HCT116 (cell line): Measurements from ENCODE around the gene DENND5A. TPM values are rescaled to one million over a fixed set of nuclear protein-coding genes. Genes with fewer than 3 reads are reported as not detected.

Source experiments
- ATAC-seq: fragments of 200-7000 bp; cut with Tn5 transposase; 2 replicates; pipeline ENCODE4 v1.9.1; 2020; ENCODE audit warnings: mild to moderate bottlenecking, moderate library complexity
- BruUV-seq: library from RNA; stranded (reverse); fragments of 400-500 nt; replicated peaks from 2 replicates; lab custom pipeline; 2021; lab: Mats Ljungman, UMichigan
- CTCF ChIA-PET: fragments of 300-600 bp; sonication (Branson Sonifier 250); formaldehyde crosslinking; loops from one replicate; lab custom pipeline; 2021; ENCODE audit warnings: antibody characterized with exemption; lab: Charles Lee
- POLR2A ChIA-PET: fragments of 300-600, 350-600 bp; sonication (Branson Sonifier 250); formaldehyde crosslinking; loops from one replicate; lab custom pipeline; 2021; ENCODE audit warnings: antibody characterized with exemption; lab: Charles Lee
- RAD21 ChIA-PET, 2 experiments: fragments of 300-600 bp; sonication (Branson Sonifier 250); formaldehyde crosslinking; loops; one replicate each; lab custom pipeline; 2023; ENCODE audit warnings: low total read pairs in 2 of 2; ENCODE audit not compliant: uncharacterized antibody in 2 of 2, unreplicated experiment in 2 of 2, low non-redundant PET in 1 of 2; lab: Charles Lee
- DNase-seq: peaks from one replicate; pipeline ENCODE4 v3.0.0-alpha.2; 2010; ENCODE audit warnings: low read depth, low spot score
- H2AFZ ChIP-seq: fragments of 200-600 bp; shearing (Covaris generic), sonication (generic); 2 replicates; pipeline ENCODE4 v1.6.1; 2017; ENCODE audit warnings: low read depth, mixed run types, mixed read lengths, antibody characterized with exemption, low read length; ENCODE audit not compliant: poor library complexity, severe bottlenecking
- H3K27ac ChIP-seq: 2 replicates; pipeline ENCODE4 v1.5.1; 2012; ENCODE audit warnings: low read depth, low read length
- H3K27me3 ChIP-seq: fragments of 200-600 bp; sonication (generic); 2 replicates; pipeline ENCODE4 v1.6.1; 2016; ENCODE audit warnings: mixed run types, low read length, mixed read lengths; ENCODE audit not compliant: insufficient read depth
- H3K36me3 ChIP-seq, 2 experiments: fragments of 200-500 bp in 1 of 2; fragments of 200-600 bp in 1 of 2; sonication (Bioruptor generic) in 1 of 2; sonication (generic) in 1 of 2; 2 replicates each; pipeline versions ENCODE4 v1.5.1 to v1.6.1; 2014 to 2016; ENCODE audit warnings: low read length in 2 of 2, inconsistent platforms in 1 of 2, mixed read lengths in 1 of 2, mixed run types in 1 of 2; ENCODE audit not compliant: insufficient read depth in 2 of 2, control insufficient read depth in 1 of 2
- H3K4me1 ChIP-seq, 2 experiments: fragments of 200-600 bp in 1 of 2; sonication (generic) in 1 of 2; 2 replicates each; pipeline versions ENCODE4 v1.5.1 to v1.6.1; 2012 to 2017; ENCODE audit warnings: low read length in 2 of 2, inconsistent platforms in 1 of 2, mild to moderate bottlenecking in 1 of 2, mixed read lengths in 1 of 2, mixed run types in 1 of 2, moderate library complexity in 1 of 2; ENCODE audit not compliant: insufficient read depth in 2 of 2, control insufficient read depth in 1 of 2
- H3K4me2 ChIP-seq: fragments of 200-600 bp; sonication (generic); 2 replicates; pipeline ENCODE4 v1.6.1; 2017; ENCODE audit warnings: mixed run types, low read length, mixed read lengths
- H3K4me3 ChIP-seq, 2 experiments: fragments of 200-600 bp in 1 of 2; sonication (generic) in 1 of 2; replicated peaks in 1 of 2; 2 replicates each; pipeline ENCODE4 v1.5.1; 2011 to 2016; ENCODE audit warnings: low read length in 2 of 2, control low read depth in 1 of 2, low read depth in 1 of 2, mild to moderate bottlenecking in 1 of 2, mixed read lengths in 1 of 2, mixed run types in 1 of 2
- H3K79me2 ChIP-seq: fragments of 200-600 bp; sonication (generic); 2 replicates; pipeline ENCODE4 v1.6.1; 2017; ENCODE audit warnings: mild to moderate bottlenecking, mixed run types, low read length, moderate library complexity, mixed read lengths; ENCODE audit not compliant: insufficient read depth
- H3K9ac ChIP-seq: fragments of 200-600 bp; sonication (generic); 2 replicates; pipeline ENCODE4 v1.6.1; 2016; ENCODE audit warnings: low read length, mixed read lengths
- H3K9me2 ChIP-seq: fragments of 200-600 bp; sonication (generic), shearing (Covaris generic); 2 replicates; pipeline ENCODE4 v1.6.1; 2017; ENCODE audit warnings: mixed run types, mild to moderate bottlenecking, moderate library complexity; ENCODE audit not compliant: insufficient read depth
- H3K9me3 ChIP-seq, 2 experiments: fragments of 200-500 bp in 1 of 2; fragments of 200-600 bp in 1 of 2; sonication (Bioruptor generic) in 1 of 2; sonication (generic) in 1 of 2; 2 replicates each; pipeline ENCODE4 v1.6.1; 2014 to 2017; ENCODE audit warnings: low read length in 2 of 2, mixed read lengths in 2 of 2, inconsistent platforms in 1 of 2, low read depth in 1 of 2, mild to moderate bottlenecking in 1 of 2, mixed run types in 1 of 2, moderate library complexity in 1 of 2; ENCODE audit not compliant: control insufficient read depth in 1 of 2, insufficient read depth in 1 of 2
- H4K20me1 ChIP-seq: fragments of 200-600 bp; sonication (generic), shearing (Covaris generic); 2 replicates; pipeline ENCODE4 v1.6.1; 2017; ENCODE audit warnings: mixed run types, mild to moderate bottlenecking, moderate library complexity; ENCODE audit not compliant: insufficient read depth
- POLR2AphosphoS5 ChIP-seq: IDR thresholded peaks from 2 replicates; pipeline ENCODE4 v1.6.1; 2011; ENCODE audit warnings: mild to moderate bottlenecking, low read depth, low read length, moderate library complexity
- SRF ChIP-seq: IDR thresholded peaks from 2 replicates; pipeline ENCODE4 v1.6.1; 2012; ENCODE audit warnings: low read depth
- TCF7L2 ChIP-seq: IDR thresholded peaks from 2 replicates; pipeline ENCODE4 v1.7.0; 2011; ENCODE audit warnings: borderline replicate concordance, inconsistent platforms; ENCODE audit not compliant: insufficient read depth, insufficient read length; ENCODE audit errors: extremely low read depth
- ZFX ChIP-seq: fragments of 450-650 bp; IDR thresholded peaks from 2 replicates; pipeline ENCODE4 v1.6.1; 2017
- intact Hi-C: fragments of 100-400 bp; cut with micrococcal nuclease; formaldehyde crosslinking; loops from 2 replicates; pipeline ENCODE4 v1.10.0; 2022
- total RNA-seq: library from RNA; stranded (reverse); gene quantifications from one replicate; pipeline ENCODE4 v1.2.1, GENCODE V29; 2021; ENCODE audit not compliant: unreplicated experiment
- TF ChIP-seq, protein P1 (sequence below), 3 experiments: fragments of 200-600 bp in 1 of 3; sonication (generic) in 1 of 3; IDR thresholded peaks in 2 of 3; conservative IDR thresholded peaks in 1 of 3; 2 replicates each; pipeline ENCODE4 v1.5.1; 2012 to 2017; ENCODE audit warnings: low read depth in 2 of 3, low read length in 2 of 3, antibody characterized with exemption in 1 of 3, borderline replicate concordance in 1 of 3, control low read depth in 1 of 3, mild to moderate bottlenecking in 1 of 3, mixed read lengths in 1 of 3, mixed run types in 1 of 3, moderate library complexity in 1 of 3; ENCODE audit not compliant: insufficient read depth in 1 of 3

Gene DENND5A
- total RNA-seq, 1 experiment from 2014 or later, result 48.6 TPM

DNA sequence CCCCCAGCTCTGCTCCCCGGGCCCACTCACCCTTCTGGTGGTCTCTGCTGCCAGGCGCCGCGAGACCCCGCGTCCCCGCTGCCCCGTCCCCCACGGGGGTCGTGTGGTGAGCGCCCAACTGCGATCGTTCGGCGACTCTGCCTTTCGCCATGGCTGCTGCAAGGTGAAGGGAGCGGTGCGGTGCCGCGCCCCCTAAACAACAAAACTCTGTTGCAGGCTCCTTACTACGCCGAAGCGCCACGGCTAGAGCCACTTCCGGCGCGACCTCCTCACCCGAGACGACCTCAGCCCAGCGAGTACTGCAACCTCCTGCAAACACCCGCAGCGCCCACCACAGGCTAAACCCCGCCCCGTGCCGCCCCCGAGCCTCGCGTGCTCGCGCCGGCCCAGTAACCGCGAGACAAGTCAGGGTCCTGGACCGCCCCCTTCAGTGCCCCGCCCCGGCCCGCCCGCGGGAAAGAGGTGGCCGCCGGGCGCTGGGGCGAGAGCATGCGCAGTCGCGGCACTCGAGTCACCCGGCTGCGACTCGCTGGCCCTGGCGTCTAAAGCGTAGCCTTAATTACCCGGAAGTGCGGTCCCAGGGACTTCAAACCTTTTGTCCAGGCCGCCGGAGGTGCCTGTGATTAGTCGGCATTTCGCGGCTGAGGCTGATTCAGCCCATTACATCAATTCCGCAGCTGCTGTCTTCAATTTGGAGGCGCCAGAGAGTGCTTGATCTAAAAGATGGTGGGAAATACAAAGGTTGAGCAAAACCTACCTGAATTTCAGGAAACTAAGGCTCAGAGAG lies 49.3 kb upstream of the DENND5A start, which contains the start of gene TMEM41B (continued):
- TF ChIP-seq, protein P1, sequence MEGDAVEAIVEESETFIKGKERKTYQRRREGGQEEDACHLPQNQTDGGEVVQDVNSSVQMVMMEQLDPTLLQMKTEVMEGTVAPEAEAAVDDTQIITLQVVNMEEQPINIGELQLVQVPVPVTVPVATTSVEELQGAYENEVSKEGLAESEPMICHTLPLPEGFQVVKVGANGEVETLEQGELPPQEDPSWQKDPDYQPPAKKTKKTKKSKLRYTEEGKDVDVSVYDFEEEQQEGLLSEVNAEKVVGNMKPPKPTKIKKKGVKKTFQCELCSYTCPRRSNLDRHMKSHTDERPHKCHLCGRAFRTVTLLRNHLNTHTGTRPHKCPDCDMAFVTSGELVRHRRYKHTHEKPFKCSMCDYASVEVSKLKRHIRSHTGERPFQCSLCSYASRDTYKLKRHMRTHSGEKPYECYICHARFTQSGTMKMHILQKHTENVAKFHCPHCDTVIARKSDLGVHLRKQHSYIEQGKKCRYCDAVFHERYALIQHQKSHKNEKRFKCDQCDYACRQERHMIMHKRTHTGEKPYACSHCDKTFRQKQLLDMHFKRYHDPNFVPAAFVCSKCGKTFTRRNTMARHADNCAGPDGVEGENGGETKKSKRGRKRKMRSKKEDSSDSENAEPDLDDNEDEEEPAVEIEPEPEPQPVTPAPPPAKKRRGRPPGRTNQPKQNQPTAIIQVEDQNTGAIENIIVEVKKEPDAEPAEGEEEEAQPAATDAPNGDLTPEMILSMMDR (IDR thresholded peaks at IDR 0.05 in 2 of 3, conservative IDR thresholded peaks at IDR 0.05 in 1 of 3; ENCODE audit: borderline replicate concordance in 1 of 3, insufficient read depth in 1 of 3, low read depth in 2 of 3, low read length in 2 of 3), result no peak
- peak; percentile 90 for TF ChIP-seq POLR2AphosphoS5

DNA sequence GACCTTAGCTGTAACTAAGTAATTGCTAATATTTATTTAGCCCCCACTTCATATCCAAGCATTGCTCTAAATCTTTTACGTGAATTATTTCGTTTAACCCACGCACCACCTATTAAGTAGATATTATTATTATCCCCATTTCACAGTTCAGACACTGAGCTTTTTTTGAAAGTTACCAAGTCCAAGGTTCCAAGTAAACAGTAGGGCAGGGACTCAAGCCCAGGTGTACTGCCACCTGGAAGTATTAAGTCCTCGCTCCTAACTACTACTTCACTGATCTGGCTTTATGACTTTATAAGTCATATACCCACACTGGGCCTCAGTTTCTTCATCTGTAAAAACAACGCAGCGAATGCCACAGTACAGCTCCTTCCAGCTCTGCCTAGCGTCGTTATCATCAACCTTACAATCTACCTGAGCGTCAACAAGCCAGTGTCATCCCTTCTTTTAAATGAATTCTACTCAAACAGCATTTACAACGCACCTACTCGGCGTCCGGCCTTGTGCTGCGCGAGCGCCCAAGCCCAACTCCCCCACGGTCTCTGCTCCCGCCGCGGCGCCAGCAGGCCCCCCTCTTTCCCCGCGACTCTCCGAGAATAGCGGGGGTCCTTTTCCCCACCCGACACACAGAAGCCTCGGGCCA lies 48.6 kb upstream of the DENND5A start:
- Histone ChIP-seq H3K4me1 (peaks cover 26 to 35% of the 10 kb centered on the region in 2 experiments; a peak in 3 of 4 replicates), H3K27ac (peak overlapping the region; percentile 75), H3K9me3 (no peaks in the 10 kb centered on the region), H3K4me3 (peak overlapping the region; percentile 96 to 97), H3K9ac (peak overlapping the region; percentile 86), H2AFZ (no peak overlapping the region), H3K4me2 (peak overlapping the region; percentile 77), H3K9me2 (no peaks in the 10 kb centered on the region), H3K79me2 (peaks cover 52% of the 10 kb centered on the region), H4K20me1 (no peaks in the 10 kb centered on the region), H3K27me3 (no peaks in the 10 kb centered on the region), H3K36me3 (no peaks in the 10 kb centered on the region; a peak in 1 of 4 replicates)
- peak; percentile 10 for ATAC-seq
- TSS peak; percentile 57 for BruUV-seq
- intact Hi-C loops, result loop anchor here (1.0 to 2.0 kb wide), 2 partner anchors 51 to 71 kb away; partner anchors contain the start of gene IPO7
- CTCF ChIA-PET, result no interaction called here
- no peak for DNase-seq
- TF ChIP-seq TCF7L2 (no peak), ZFX (0 out of 2 replicates have a peak, but pooled peaks have one; percentile 34), SRF (no peak)
- RAD21 ChIA-PET, result interaction anchor here in 1 of 2 experiments (0.6 kb wide), 1 partner anchor 41 kb away, joined by 4 read pairs; no protein-coding TSS in a partner anchor
- POLR2A ChIA-PET, result no interaction called here
